Panc1 (cell line): Measurements from ENCODE around the gene MYL3.

Source experiments
- CTCF ChIP-seq: fragments of 450-650 bp; IDR thresholded peaks from 2 replicates; pipeline ENCODE4 v1.5.1; 2017; ENCODE audit warnings: mild to moderate bottlenecking
- POLR2AphosphoS5 ChIP-seq: IDR thresholded peaks from 2 replicates; pipeline ENCODE4 v1.6.1; 2012; ENCODE audit warnings: mild to moderate bottlenecking, low read depth, low read length, moderate library complexity
- SIN3A ChIP-seq: IDR thresholded peaks from 2 replicates; pipeline ENCODE4 v1.6.1; 2012; ENCODE audit warnings: low read depth, mild to moderate bottlenecking, low read length, moderate library complexity, borderline replicate concordance; ENCODE audit not compliant: insufficient read depth
- TCF7L2 ChIP-seq: IDR thresholded peaks from 2 replicates; pipeline ENCODE4 v1.6.1; 2011; ENCODE audit warnings: mild to moderate bottlenecking, low read depth, low read length, inconsistent platforms

GRCh38 chr3:46860810-46861604 lies 2.2 kb downstream of the MYL3 start:
- TF ChIP-seq CTCF (no peak), POLR2AphosphoS5 (no peak), SIN3A (no peak), TCF7L2 (no peak)
